Esophagus squamous epithelium (tissue), 4 donors: Measurements from ENCODE around the gene MIER3.

Experiments used
- POLR2A ChIP-seq, 4 donors: fragments of 450-650 bp; IDR thresholded peaks; one replicate each; pipeline ENCODE4 v1.6.1; 2017; ENCODE audit warnings: antibody characterized with exemption in 4 of 4, mild to moderate bottlenecking in 4 of 4, moderate library complexity in 3 of 4
- TF ChIP-seq, protein P1 (sequence below), 6 experiments: fragments of 450-650 bp in 4 of 6; fragments of 200-600 bp in 2 of 6; sonication (generic) in 2 of 6; IDR thresholded peaks; one replicate each; pipeline ENCODE4 v1.5.1; 2016 to 2019; ENCODE audit warnings: antibody characterized with exemption in 6 of 6, mild to moderate bottlenecking in 4 of 6, moderate library complexity in 4 of 6

DNA sequence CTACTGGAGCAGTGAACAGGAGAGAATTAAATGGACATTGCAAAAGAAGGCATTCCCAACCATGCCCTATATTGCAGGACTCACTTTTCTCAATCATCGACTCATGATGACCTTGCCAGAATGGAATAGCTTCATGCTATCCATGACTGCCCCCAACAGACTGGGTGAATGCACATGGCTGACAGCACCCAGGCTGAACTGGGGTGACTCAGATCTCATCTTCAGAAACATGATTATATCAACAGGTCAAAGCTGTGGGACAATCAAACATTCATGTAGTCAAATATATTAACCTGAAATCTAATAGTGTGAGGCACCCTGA lies 34.7 kb upstream of the MIER3 start:
- TF ChIP-seq, protein P1, sequence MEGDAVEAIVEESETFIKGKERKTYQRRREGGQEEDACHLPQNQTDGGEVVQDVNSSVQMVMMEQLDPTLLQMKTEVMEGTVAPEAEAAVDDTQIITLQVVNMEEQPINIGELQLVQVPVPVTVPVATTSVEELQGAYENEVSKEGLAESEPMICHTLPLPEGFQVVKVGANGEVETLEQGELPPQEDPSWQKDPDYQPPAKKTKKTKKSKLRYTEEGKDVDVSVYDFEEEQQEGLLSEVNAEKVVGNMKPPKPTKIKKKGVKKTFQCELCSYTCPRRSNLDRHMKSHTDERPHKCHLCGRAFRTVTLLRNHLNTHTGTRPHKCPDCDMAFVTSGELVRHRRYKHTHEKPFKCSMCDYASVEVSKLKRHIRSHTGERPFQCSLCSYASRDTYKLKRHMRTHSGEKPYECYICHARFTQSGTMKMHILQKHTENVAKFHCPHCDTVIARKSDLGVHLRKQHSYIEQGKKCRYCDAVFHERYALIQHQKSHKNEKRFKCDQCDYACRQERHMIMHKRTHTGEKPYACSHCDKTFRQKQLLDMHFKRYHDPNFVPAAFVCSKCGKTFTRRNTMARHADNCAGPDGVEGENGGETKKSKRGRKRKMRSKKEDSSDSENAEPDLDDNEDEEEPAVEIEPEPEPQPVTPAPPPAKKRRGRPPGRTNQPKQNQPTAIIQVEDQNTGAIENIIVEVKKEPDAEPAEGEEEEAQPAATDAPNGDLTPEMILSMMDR (IDR thresholded peaks at IDR 0.05): no peak
- TF ChIP-seq POLR2A (IDR thresholded peaks at IDR 0.05): no peak
